GM19397 (cell line): ENCODE measurements around the gene SORL1-AS1.

Experiments used
- ATAC-seq: cut with Tn5 transposase; IDR thresholded peaks from one replicate; pipeline ENCODE4 v1.9.1; 2021; ENCODE audit warnings: mild to moderate bottlenecking, moderate library complexity; ENCODE audit not compliant: unreplicated experiment

SORL1-AS1 gene

DNA sequence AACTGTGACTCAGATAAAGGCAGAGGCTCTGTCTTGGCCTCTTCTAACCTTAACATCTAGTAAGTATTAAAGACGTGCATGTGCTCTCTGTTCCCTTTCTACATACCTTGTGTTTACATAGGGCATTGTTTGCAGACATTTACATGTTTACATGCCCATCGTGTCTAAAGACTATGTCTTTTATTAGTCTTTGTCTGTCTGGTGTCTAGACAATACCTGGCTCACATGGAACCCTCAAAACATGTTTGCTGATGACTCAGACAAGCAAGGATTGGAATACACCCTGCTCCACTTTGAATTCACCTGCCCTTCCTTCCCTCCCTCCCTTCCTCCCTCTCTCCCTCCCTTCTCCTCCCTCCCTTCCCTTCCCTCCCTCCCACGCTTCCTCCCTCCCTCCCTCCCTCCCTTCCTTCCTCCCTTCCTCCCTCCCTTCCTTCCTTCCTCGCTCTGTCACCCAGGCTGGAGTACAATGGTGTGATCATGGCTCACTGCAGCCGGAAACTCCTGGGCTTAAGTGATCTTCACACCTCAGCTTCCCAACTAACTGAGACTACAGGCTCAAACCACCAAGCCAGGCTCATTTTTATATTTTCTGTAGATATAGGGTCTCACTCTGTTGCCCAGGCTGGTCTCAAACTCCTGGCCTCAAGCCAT is 23.7 kb upstream of the SORL1-AS1 start:
- ATAC-seq, result no peak

DNA sequence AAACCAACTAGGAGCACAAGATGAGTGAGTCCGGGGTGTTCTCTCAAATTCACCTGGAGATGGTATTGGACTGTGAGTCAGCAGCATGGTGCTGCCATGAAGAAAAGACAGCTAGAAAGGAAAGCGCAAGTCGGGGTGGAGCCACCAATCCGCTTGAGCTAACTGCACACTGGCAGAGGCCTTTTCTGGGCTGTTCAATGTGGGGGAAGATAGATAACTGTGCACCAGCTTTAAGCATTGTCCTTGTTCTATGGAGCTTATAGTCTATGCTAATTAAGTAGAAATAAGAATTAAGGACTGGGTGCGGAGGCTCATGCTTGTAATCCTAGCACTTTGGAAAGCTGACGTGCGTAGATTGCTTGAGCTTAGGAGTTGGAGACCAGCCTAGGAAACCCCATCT is 21.9 kb upstream of the SORL1-AS1 start:
- no peak for ATAC-seq

DNA sequence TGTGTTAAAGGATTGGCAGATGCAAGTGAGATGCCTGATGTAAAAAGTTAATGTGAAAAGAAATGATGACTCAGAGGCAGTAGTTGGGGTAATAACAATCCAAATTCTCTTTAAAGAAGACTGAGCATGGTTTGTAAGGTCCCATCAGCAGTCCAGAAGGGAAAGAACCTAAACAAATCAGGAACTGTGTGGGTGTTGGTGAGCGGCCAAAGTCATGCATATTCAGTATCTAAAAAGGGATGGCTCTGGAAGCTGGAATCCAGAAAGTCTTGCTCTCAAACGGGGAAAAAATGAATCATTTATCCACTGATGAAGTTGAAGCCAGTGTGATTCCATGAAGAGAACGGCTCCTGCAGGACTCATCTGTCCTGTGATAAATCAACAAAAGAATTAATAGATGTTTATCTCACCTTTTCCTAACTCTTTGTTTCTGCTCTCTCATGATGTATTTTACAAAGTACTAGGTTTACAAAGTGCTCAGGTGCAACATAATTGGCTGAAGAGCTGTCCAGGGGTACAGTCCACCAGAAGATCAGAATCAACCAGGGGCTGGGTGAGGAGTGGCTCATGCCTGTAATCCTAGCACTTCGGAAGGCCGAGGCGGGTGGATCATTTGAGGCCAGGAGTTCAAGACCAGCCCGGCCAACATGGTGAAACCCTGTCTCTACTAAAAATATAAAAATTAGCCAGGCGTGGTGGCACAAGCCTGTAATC is 20.5 kb upstream of the SORL1-AS1 start:
- no peak for ATAC-seq

DNA sequence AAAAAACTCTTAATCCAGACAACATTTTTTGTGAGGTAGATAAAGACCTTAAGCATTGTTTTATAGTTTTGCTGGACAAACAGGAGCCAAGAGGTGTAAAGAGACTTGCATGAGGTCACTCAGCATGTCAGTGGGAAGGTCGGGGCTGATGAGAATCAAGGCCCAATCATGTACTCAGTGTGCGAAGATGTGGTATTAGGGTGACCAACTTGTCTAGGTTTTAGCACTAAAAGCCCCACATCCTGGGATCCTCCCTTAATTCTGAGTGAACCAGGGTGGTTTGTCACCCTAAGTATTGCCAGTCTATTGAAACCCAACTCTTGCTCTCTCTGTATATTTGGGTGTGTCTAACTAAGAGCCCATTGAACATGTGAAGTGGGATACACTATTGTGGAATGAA is 19.5 kb upstream of the SORL1-AS1 start:
- no peak for ATAC-seq

DNA sequence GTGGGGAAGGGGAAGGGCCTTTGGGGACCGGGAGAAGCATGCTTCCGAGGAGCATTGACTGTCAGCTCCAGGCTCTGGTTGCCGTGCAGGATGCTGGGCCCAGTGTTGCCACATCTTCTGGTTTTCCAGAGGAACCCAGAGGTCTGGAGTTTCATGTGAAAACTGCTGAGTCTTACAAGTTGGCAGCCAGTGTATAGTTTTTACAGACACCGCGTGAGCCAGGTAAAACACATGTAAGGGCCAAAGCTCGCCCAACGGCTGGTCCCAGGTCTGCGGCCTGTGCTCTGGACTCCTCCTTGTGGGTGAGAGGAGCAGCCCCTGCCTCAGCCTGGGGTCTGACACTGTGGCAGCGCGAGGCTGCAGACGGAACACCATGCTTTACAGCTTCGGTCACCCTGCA is 18.4 kb upstream of the SORL1-AS1 start:
- ATAC-seq, result no peak

DNA sequence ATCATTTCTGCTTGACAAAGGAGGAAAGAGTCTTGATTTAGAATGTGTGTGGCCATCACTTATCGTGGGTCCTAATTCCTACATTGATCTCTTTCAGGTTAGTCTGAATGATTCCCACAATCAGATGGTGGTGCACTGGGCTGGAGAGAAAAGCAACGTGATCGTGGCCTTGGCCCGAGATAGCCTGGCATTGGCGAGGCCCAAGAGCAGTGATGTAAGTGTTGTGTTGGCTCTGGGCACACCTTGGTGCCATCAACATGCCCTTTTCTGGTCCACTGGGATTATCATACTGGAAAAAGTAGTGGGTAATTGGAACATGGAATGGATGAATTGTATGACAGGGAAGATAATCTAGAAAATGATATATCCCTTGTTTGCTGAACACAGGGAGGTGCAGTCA is 17.1 kb upstream of the SORL1-AS1 start:
- no peak for ATAC-seq

DNA sequence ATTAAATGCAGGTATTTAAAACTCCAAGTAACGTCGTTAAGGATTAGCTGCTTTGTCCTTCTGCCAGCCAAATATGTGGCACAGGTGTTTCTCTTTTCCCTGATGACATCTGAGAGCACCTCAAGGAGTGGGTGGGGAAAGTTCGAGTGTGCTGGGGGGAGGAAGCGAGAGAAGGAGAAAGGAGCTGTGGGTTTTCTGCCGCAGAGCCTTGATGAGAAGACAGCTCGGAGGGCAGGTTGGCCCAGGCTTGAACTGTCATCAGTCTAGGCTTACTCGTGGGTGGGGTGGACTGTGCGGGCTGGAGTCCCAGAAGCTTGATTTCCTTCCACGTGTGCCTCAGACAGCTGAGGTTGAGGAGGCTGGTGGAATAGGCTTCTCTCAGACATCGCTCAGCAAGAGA is 15.2 kb upstream of the SORL1-AS1 start:
- ATAC-seq, result peak; percentile 62

DNA sequence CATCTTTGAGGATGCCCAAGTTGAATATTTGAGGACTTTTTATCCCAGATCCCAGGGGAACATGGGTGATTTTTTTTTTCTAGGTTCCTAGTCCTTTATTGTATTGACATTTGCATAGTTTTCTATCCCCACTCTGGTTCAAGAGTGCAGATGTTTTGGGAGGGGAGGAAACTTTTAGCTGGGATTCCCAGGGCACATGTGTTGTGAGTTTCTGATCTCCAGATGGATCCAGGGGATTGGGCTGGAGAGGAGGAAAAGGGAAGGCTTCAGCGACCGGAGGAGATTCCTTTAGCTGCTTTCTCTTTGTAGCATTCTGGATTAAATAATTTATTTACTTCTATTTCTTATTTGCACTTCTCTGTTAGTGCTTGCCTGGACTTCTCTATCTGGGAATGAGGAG is 14.7 kb upstream of the SORL1-AS1 start:
- ATAC-seq, result no peak

DNA sequence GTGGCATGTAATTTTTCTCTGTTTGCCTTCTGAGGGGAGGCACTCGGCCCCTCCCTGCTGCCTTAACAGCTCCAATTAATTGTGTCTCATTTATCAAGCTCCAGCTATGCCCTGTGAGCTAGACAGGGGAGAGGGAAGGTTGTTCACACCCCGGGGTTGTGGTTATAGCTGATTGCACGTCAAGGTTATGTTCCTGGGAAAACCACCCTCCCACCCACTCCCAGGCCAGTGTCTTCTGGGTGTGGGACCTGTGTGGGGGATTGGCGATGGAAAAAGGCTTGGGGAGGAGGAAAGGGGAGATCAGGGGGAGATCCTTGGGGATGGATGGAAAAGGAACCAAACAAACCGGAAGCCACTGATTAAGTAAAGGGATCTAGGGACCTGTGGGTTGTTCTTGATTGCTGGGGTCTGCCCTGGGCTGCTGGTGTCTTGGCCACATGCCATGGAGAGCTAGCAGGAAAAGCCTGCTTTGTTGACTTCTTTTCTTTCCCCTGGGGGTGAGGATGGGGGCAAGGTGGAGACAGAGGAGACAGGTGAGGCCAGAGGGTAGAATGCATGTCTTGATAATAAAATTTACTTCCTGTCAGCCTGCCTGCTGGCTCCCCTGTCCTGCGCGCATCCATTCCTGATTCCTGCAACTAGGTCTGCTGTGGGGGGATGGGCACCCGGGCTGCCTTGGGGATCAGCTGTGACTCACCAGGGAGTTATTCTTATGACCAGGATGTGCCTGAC is 13.5 kb upstream of the SORL1-AS1 start:
- no peak for ATAC-seq

DNA sequence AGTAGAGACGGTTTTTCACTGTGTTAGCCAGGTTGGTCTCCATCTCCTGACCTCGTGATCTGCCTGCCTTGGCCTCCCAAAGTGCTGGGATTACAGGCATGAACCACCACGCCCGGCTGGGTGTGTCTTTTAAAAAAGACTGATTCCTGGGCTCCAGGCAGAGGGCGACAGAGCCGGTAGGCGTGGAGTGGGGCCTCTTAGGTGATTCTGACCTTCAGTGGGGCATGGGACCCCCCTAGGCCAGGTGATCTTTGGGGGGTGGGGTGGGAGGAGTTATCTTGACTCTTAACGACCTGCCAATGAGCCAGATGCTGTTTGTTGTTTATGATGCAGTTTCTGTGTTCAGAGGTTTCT is 12.9 kb upstream of the SORL1-AS1 start:
- ATAC-seq, result no peak

DNA sequence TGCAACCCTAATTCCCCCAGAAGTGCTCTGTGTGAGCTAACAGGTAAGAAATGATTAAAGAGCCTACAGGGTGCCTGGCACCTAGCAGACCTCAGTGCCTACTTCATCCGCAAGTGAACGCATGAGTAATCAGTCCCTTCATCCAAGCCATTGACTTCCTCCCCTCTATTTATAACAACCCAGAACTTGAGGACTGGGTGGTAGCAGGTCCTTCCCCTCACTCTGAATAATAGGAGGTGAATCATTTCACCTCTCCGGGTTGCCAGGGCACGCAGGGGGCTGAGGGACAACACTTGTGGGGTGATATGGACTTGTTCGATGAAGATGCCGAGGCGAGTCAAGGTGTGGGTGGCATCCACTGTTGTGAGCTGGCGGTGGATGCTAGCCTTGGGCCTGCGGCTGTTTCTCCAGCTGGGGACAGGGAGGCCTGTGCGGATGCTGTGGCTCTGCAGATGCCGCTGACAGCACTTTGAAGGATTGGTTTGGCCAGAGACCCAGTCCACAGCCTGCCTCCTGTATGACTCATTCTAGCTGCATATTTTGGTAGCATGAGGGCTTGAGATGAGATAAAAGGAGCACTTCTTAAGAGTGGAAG is 11.7 kb upstream of the SORL1-AS1 start:
- ATAC-seq, result no peak

DNA sequence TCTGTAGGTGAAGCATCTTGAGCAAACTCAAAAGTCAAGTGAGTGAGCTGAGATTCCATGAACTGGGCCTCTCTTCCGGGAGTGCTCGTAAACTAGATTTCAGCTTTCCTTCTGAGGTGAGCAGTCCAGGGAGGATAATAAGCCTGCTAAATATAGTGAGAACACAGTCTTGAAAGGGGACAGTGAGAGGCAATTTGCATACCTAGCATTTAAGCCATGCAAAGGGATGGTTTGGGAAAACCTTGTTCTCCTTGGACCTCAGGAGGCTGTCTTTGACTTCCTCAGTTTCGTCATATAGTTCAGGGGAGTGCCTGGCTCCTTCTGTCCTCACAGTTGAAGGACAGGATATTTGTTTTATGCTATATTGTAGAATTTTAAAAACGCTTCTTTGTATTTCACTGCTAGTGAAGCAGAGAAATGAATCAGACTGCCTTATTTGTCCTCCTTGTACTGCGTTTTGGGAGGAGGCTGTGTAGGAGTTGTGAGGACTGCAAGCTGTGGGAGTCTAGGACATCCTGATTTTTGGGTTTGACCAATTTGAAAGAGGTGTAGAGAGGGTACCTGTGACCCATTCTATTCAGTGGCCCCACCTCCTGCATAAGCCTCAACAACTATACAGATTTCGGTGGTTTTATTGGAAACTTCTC is 11.0 kb upstream of the SORL1-AS1 start:
- ATAC-seq, result no peak

DNA sequence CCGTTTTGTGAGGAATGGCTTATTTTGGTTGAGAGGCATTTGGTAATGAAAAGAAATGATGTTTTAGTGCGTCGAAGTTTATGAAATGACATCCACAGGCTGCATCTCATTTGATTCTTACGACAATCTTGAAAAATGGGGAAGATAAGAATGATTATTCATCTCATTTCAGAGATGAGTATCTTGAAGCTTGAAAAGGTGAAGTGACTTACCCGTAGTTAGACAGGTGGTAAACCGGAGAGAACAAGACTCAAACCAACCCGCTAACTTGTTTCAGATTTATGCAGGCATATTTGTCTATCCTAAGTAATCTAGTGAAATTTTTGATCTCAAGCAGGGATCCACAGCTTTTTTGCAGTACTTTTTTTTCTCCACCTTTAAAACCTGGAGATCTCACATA is 9.1 kb upstream of the SORL1-AS1 start:
- no peak for ATAC-seq

DNA sequence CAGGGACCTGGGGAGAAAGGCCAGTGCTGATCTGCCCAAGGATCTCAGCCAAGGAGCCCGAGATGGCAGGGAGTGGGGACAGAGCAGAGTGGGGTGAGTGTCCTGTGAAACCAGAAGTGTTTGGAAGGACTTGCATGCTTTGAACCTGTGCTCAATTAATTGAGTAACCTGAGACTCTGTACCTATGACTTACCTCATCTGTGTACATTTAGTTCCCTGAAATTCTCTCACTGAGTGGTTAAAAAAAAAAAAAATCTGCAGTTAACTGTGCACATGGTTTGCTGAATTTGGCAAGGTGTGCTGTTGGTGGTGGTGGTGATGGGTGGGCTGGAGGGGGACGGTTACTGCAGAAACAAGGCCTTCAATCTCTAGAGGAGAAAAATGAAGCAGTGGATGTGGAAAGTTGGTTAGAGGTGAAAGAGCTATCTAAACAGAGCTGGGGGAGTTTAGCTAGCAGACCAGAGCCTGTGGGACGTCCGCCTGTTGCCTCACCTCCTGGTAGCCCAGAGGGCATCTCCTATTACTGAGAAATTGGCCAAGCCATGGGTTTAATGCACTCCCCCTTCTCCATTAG is 8.3 kb upstream of the SORL1-AS1 start:
- ATAC-seq, result no peak

DNA sequence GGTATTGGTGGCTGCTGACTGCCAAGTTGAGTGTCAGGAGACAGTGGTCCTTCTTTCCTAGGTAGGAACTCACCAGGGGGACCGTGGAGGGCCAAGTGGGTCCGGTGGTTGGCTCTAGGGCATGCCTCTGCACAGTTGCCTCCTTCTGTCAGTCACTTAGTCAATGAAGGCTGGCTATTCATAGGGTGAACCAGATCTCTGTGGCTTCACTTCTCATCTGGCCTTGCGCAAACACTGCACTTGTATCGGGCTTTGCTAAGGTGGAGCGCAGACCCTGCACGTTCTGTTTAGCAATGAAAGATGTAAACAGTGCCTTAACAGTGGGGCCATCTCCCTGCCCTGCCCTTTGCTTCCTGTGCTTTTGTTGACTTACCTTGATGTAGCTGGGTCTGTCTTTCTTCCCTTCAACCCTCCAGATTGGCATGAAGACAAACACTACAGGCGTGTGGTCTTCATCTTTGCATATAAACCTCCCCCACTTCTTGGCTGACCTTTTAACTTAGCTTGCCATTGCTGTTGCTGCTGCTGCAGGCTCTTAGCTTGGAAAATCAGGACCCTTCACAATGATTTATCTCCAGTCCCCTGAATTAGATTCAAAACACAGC is 6.7 kb upstream of the SORL1-AS1 start:
- no peak for ATAC-seq

DNA sequence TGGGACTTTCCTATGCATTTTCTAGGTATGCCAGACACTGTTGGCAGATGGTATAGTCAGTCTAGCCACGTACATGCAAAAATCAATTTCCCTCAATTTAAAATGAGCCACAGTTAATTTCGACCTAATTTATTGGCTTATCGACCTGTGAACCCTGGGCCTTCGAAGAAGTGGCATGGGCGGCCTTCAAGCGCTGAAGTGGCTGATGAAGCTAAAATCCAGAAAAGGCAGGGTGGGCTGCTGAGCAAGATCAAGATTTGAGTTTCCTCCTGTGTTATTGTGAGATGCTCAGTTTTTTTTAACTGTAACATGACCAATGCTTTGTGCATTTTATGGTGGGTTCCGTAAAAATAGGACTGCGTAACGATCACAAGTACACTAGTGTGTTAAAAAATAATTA is 5.8 kb upstream of the SORL1-AS1 start:
- no peak for ATAC-seq

DNA sequence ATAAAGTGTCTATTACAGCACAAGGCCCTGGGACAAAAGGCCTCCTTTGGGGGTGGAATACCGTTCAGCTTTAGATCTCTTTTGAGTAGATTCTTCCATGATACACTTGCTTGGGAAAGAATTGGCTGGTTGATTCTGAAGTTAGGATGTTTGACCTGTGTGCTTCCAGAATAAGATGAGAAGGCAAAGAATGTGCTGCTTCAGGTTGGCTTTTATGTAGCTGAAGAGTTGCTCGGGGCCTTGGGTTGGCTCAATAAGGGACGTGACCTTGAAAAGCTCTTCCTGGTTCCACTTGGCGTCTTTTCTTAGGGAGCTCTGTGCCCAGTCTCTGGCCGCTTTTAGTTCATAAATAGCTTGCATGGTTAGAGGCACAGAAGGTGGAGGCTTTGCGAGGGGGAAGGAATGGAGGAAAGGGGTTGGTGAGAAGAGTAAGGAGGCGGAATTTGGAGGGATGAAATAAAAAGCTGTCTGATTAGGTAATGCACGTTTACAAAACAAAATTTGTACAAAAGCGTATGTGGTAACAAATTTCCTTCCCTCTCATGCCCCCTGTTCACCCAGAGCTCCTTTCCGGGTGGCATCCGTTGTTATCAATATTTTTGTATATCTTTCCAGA is 4.2 kb upstream of the SORL1-AS1 start:
- ATAC-seq, result no peak

DNA sequence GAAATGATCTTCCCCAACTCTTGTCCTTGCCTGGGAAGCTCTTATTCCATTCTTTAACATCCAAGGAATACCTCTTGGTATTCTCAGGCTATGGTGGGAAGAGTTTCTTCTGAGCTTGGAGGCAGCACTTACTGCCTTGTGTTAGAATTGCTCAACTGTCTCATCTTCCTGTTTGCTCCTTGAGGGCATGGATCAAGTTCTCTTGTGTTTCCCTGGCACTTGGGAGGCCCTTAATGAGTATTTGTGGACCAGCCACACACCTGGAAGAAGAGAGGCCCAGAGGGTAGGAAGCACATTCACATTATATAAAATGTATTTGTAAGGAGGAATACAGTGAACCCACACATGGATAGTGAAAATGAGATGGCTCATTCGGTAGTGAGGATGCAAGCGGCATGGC is 3.4 kb upstream of the SORL1-AS1 start:
- ATAC-seq, result no peak

DNA sequence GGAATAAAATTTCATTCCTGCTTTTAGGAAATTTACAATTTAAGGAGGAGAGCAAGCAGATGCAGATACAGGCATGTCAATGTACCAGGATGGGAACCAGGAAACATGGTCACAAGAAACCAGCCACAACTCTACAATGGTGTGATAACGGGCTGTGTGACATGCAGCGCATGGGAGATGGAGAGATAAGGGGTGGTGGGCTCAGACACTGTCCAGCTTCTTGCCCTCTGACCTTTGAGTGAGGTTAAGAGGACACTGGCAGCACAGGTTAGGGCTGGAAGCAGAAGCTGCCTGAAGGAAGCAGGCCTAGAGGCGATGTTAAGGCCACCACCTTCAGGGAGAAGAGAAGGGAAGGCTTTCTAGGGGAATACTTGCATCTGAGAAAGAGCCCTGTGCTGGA is 2.3 kb upstream of the SORL1-AS1 start:
- no peak for ATAC-seq

DNA sequence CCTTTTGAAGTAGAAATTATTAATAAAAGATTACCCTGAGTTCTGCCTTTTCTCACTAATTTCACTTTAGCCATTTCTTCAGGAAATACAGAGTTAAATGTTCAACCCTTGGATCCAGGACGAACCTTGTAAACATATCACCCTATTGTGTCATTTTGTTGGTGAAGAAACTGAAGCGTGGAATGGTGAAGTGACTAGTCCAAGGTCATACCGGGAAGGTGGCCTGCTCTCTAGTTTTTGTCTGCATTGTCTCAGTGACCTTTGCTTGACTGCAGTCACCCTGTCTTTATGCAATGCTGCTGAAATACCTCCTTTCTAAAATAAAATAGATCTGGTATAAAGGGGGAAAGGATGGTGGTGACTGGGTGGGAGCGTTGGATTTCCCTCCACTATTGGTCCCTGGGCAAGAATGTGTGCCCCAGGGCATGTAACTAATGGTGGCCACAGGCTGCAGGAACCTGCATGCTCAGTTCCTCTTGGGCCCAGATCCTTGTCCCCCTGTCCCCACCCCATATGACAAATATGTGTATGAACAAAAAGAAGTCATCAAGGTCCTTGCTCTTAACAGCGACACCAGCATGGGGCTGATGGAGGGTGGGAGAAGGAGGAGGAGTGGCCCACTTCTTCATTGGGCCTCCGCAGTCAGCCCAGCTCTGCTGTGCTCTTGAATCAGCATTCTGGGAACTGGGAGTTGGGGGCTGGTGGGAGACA is 977 bp upstream of the SORL1-AS1 start:
- ATAC-seq, result no peak
